Skeletal muscle cell (primary cell): ENCODE results near the gene TRABD.

ENCODE experiments used
- DNase-seq: peaks from one replicate; pipeline ENCODE4 v3.0.0-alpha.2; 2010; ENCODE audit warnings: low read depth
- H3K4me3 ChIP-seq: 2 replicates; pipeline ENCODE4 v1.5.1; 2011; ENCODE audit warnings: low read depth, mild to moderate bottlenecking, control low read depth, low read length, moderate library complexity

The TRABD gene

DNA sequence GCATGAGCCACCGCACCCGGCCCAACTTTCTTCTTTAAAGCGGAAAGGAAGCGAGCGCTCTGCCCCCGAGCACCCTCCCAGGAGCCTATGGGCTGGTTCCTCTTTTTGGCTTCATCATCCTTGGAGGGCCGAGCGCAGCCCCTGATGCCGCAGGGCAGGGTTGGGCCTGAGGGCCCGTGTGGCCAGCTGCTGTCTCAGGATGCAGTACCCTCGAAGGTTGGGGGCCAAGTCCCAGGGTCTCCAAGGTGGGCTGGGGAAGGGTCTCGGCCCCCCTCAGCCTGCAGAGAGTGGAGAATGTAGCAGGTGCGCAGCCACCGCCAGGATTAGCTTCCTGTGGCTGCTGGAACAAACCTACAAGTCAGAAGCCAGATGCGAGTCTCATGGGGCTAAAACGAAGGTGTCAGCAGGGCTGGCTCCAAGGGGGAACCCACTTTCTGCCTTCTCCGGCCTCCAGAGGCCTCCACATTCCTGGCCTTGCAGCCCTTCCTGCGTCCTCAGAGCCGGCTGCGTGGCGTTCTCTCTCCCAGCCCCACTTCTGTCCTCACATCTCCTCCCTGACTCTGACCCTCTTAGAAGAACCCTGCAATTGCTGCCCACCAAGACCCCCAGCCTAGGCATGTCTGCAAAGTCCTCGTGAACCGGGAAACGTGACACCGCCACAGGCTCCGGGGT, 12.3 kb upstream of the TRABD start:
- DNase-seq: no peak
- H3K4me3 ChIP-seq: no peak overlapping the region

DNA sequence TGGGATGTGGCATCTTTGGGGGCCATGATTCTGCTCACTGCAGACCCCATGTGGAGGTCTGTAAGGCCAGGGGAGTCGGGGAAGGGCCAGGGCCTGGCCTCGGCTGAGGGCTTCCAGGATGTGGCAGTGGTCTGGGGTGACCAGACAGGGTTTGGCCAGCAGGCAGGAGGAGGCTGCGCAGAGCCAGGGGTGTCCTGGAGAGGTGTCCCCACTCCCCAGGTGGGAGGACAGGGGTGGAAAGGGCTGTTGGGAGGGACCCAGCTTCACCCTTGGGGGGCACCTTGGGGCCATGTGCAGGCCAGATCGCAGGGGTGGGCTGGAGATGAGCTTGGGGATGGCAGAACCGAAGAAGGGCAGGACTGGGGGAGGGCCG, 11.7 kb upstream of the TRABD start:
- no peak overlapping the region for H3K4me3 ChIP-seq

DNA sequence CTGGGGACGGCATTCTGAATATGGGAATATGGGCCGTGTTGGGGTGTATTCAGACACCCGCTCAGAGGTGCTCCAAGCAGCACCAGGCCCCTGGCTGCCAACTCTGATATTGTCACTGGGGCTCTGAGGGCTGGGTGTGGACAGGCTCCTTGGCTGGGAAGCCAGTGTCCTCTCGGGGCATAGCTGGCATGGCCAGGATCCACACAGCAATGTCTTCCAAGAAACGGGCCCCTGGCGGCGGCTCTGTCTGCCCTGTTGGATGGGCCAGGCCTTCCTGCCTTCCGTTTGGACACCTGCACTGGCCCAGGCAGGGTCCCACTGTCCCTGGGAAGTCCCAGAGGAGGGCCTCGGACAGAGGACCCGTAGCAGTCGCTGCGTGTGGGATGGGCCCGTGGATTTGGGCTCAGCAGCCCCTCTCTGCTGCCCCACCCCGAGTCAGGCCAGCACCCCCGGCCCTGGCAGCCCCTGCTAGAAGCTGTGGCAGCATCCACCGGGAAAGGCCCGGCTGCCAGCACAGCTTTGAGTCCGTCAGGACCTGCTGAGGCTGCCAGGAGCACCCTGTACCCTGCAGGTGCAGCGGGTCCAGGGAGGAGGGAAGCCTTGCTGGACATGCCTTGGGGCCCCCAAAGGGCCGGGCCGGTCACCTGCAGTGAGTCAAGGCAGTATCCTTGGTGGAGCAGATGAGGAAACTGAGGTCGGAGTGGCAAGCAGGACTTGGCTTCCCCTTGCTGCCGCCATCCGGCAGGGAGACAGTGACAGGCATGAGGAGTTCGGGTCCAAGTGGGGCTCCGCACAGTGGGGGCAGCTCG, 11.1 kb upstream of the TRABD start:
- DNase-seq: no peak
- no peak overlapping the region for H3K4me3 ChIP-seq

More for the DNA sequence above, 11.7 kb upstream of the TRABD start:
- DNase-seq: no peak

DNA sequence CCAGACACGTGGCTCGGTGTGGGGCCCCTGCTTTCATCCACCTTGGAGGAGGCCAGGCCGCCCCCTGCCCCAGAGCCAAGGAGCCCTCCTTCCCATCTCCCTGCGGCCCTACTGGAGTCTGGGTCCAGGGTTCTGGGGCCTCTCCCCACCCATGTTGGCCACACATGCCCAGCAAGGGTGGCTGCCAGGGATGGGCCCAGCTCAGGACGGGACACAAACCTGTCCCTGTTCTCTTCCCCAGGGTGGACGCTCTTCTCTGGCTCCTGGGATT, 10.6 kb upstream of the TRABD start:
- H3K4me3 ChIP-seq: no peak overlapping the region
- DNase-seq: no peak

DNA sequence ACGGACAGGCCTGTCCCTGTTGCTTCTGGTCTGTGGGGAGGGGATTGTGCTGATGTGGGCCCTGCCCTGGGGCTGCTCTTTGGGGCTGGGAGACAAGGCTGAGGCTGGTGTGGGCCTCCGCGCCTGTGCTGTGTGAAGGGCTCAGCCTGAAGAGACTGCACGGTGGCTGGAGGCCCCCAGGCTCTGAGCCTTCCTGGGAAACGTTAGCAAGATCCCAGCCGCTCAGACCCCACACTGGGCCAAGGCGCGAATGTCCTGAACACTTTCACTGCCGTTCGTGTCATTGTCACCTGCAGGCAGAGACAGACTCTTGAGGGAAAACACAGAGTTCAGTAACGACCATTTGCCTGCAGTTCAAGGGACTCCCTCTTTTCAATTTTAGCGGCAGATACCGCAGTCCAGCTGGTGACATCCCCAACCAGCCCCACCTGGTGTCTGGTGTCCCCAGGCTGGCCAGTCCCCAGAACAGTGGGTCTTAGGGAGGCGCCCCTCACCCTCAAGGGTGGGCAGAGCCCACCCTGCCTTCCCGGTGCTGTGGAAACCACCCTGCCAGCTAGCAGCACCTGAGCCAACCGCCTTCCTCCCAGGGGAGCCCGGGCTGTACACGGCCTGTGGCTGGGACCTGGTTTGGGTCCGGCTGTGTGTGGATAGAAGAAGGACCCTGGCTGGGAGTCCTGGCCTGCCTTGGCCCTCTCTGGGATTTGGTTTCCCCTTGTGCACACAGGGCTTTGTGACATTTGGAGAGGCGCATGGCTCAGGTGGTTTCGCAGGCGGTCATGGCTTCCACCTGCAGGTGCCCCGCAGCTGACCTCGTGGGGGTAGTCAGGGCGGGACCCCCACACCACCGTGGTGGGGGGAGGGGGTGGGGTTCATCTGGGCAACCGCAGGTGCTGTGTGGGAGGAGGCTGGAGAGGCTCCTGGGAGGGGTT, 9.5 kb upstream of the TRABD start:
- no peak overlapping the region for H3K4me3 ChIP-seq
- DNase-seq: no peak

DNA sequence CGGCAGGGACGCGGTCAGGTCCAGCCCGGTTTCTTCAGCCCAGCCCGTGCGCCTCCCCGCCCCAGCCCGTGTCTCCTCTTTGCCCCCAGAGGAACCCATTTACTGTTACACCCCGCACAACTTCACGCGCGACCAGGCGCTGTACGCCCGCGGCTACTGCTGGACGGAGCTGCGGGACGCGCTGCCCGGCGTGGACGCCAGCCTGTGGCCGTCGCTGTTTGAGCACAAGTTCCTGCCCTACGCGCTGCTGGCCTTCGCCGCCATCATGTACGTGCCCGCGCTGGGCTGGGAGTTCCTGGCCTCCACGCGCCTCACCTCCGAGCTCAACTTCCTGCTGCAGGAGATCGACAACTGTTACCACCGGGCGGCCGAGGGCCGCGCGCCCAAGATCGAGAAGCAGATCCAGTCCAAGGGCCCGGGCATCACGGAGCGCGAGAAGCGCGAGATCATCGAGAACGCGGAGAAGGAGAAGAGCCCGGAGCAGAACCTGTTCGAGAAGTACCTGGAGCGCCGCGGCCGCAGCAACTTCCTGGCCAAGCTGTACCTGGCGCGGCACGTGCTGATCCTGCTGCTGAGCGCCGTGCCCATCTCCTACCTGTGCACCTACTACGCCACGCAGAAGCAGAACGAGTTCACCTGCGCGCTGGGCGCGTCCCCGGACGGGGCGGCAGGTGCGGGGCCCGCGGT, 8.7 kb upstream of the TRABD start:
- H3K4me3 ChIP-seq: no peak overlapping the region
- DNase-seq: no peak

DNA sequence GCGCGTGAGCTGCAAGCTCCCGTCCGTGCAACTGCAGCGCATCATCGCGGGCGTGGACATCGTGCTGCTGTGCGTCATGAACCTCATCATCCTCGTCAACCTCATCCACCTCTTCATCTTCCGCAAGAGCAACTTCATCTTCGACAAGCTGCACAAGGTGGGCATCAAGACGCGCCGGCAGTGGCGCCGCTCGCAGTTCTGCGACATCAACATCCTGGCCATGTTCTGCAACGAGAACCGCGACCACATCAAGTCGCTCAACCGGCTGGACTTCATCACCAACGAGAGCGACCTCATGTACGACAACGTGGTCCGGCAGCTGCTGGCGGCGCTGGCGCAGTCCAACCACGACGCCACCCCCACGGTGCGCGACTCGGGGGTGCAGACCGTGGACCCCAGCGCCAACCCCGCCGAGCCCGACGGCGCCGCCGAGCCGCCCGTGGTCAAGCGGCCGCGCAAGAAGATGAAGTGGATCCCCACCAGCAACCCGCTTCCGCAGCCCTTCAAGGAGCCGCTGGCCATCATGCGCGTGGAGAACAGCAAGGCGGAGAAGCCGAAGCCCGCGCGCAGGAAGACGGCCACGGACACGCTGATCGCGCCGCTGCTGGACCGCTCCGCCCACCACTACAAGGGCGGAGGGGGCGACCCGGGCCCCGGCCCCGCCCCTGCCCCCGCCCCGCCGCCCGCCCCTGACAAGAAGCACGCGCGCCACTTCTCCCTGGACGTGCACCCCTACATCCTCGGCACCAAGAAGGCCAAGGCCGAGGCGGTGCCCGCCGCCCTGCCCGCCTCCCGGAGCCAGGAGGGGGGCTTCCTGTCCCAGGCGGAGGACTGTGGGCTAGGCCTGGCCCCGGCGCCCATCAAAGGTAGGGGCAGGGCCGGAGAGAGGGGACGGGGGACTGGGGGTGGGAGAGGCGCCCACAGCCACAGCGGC, 7.9 kb upstream of the TRABD start:
- DNase-seq: no peak
- no peak overlapping the region for H3K4me3 ChIP-seq

DNA sequence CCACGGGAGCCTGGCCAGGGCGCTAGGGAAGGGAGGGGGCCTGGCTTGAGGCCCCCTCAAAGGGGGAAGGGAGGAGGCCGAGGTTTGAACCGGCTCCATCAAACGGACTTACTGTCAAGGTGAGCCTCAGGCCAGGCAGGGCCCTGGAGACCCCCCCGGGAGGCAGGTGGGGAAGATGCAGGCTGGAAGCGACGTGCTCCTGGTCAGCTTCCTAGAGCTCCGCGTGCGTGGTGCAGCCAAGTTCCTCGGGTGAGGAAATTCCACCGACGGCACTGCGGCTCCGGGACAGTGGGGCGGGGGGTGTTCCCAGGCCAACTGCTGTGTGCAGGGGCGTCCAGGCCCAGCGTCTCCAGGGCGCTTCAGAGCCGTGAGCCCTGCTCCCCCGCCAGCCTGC, 7.2 kb upstream of the TRABD start:
- no peak overlapping the region for H3K4me3 ChIP-seq
- DNase-seq: no peak

DNA sequence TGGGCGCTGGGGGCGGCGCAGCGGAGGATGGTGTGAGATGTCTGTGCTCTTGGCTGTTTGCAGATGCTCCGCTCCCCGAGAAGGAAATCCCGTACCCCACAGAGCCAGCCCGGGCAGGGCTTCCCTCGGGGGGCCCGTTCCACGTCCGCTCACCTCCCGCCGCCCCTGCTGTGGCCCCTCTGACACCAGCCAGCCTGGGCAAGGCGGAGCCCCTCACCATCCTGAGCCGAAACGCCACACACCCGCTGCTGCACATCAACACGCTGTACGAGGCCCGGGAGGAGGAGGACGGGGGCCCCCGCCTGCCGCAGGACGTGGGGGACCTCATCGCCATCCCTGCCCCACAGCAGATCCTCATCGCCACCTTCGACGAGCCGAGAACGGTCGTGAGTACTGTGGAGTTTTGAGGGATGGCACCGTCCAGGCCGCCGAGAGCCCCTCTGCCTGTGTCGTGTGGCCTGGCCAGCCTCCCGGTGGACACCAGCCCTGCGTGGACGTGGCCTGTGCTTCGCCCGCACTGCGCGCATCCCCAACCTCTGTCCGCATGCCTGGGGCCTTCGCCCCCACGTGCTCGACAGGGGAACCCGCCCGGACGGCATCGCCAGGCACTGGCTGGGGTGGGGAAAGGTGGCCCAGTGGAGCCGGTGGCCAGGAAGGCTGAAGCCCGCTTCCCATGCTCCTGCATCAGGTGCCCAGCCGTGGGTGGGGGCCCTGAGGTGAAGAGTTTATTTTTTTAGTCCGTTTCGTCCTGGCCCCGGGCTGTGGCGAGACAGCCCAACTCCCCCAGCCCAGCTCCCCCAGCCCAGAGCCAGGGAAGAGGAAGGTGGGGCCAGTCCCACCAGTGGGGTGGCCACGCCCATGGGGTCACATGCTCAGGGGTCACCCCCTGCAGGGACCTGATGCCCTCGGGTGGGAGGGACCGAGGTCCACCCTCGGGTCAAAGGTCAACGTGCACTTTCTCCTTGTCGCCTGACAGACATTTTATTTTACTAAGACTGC, 6.5 kb upstream of the TRABD start:
- no peak overlapping the region for H3K4me3 ChIP-seq
- DNase-seq: no peak

DNA sequence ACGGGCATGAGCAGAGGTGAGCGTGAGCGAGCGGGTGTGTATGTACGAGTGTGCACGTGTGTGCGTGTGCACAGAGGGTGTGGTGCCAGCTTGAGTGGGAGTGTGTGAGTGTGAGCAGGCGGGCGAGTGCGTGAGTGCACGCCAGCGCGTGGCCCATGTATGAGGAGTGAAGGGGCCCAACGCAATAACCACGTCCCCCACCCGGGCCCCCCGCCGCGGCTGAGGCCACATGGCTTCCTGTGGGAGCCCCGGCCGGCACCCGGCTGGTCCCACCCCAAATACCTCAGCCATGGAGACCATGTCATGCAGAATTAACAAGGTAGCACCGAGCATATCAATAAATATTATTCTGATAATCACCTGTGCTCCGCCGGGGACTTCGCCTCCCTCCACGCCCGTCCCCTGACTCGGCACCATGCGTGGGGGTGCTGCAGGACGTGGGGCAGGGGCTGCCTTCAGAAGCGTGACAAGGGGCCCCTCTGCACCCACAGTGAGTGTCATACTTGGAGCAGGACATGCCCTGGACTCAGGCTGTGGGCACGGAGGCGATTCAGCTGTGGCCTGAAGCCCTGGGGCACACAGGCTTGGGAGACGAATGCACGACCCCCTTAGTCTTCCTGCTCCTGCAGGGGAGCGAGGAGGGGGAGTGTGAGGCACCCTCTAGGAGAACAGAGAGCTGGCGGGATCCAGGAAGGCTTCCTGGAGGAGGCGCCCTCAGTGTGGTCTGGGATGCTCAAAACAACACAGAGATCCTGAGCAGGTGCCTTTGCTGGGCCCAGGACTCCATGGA, 5.6 kb upstream of the TRABD start:
- H3K4me3 ChIP-seq: no peak overlapping the region
- DNase-seq: no peak

DNA sequence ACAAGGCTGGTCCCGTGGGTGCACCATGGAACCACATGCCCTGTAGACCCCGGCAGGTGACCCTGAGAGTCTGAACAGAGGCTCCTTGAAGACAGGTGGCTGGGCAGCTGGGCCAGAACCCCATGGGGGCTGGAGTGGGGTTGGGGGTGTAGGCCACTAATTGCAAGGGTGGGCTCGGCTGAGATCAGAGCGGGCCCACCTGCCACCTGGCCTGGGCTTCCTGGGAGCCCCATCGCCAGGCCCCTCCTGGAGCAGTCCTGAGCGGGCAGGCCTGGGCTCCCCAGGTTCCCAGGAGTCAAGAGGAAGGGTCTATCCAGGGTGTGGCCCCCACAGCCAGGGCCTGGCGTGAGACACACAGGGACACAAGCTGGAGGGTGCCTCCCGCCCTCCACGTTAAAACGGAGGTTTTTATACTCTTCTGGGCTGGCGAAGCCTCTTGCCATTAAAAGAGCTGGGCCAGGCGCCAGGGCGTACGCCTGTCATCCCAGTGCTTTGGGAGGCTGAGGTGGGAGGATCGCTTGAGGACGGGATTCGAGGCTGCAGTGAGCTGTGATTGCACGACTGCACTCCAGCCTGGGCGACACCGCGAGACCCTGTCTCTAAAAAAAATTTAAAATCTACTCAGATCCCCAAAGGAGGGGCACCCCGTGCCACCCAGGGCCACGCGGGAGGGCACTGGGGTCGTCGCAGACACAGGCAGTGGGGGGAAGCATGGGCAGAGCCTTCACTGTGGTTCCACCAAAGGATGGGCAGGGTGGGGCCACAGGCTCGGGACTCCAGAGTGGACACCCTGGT, 4.8 kb upstream of the TRABD start:
- H3K4me3 ChIP-seq: no peak overlapping the region
- no peak for DNase-seq

DNA sequence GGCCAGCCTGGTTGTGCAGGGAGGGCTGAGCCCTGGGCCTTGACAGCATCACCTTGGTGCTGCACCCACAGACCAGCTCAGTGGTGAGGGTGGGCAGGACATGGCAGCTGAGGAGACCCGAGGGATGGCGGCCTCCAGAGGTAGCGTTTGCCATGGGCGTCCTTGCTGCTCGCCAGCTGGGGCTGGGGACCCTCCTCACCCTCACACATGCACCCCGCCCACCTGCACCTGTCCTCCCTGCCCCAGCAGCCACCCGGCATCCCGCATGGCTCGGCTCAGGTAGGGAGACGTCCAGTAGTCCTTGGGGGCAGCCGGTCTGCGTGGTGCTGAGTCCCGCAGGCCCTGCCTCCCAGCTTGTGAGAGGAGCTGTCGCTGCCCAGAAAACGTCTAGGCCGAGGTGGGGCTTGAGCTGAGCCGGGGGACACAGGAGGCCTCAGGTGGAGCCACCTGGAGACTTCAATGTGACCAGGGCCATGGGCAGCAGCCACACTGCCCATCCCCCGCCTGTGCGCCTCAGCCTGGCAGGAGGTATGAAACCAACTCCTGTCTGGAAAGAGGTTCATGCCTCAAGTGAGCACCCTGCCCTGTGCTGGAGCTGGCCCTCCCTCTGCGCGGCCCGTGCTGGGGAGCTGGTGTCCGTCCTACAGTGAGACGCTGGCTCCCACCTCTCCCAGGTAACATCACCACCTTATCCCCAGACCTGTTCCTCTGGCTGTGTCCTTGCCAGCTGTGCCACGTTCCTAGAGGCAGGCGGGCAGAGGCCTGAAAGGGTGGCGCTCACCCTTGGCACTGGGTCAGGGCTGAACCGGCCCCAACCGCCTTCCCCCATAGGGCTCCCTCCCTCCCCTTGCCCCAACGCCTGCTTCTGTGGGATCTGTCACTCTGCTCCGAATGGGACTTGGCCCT, 3.3 kb upstream of the TRABD start:
- H3K4me3 ChIP-seq: no peak overlapping the region
- no peak for DNase-seq

DNA sequence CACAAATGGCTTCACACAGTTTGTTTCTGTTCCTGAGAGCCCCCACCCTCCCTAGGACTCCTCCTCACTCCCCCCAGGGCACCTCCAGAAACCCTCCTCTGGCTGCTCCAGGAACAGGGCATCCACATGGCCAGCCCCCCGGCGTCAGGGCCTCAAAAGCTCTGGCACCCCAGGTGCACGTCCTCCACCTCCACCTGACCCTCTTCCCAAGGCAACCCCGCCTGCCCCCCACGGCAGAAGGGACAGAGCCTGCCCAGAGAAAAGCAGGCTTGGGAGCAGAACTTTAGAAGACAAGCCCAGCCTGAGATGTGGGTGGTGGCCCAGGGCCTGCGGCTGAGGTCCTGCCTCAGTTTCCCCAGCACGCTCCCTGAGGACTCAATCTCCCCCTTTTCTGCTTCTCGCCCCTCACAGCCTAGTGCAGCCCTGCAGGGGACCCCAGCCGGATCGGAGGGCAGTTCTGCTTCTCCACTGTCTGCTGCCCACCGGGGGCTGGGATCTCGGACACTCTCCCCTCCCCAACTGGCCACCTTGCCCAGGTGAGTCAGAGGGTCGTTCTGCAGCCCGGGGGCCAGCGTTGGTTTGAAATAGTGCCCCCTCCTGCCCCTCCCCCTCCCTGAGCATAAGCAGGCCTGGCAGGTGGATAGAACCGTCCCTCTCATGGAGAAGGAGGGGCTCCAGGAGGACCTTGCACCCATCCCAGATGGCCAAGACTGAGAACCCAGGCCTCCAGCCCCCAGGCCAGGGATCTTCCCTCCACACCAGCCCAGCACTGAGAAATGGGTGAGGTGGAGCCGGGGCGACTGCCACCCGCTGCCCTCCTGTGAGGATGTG, 2.4 kb upstream of the TRABD start:
- DNase-seq: no peak

More for the DNA sequence above, 2.4 kb upstream of the TRABD start:
- H3K4me3 ChIP-seq: no peak overlapping the region
